HG03039 (cell line): ENCODE measurements around the gene NAA60.

Source experiments
- ATAC-seq: cut with Tn5 transposase; IDR thresholded peaks from one replicate; pipeline ENCODE4 v1.9.1; 2021; ENCODE audit warnings: mild to moderate bottlenecking, moderate library complexity; ENCODE audit not compliant: unreplicated experiment

NAA60 gene

GRCh38 chr16:3443108-3444031, at the start of gene NAA60, which contains the start of gene ZNF597:
Gene NAA60, plus strand, starts transcription at chr16:3443680. Its CDS starts 32,548 bp downstream, at chr16:3476228.
Gene ZNF597, minus strand, starts transcription at chr16:3443504. Its CDS starts 351 bp downstream, at chr16:3443153.
- ATAC-seq: peak; percentile 87

DNA sequence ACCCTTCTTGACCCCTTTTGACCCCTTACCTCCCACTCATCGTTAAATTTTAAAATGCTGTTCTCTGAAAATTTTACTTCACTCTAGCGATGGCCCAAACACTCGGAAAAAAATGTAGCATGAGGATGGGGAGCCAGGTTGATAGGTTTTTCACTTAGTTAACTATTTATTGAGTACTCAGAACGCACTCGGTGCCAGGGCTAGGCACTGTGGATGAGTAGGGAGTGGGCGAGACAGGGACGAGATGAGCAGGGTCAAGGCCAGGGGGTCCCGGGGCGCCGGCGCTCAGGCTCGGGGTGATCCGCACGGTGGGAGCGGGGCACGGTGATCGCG, 43.1 kb upstream of the NAA60 start:
- ATAC-seq: no peak

DNA sequence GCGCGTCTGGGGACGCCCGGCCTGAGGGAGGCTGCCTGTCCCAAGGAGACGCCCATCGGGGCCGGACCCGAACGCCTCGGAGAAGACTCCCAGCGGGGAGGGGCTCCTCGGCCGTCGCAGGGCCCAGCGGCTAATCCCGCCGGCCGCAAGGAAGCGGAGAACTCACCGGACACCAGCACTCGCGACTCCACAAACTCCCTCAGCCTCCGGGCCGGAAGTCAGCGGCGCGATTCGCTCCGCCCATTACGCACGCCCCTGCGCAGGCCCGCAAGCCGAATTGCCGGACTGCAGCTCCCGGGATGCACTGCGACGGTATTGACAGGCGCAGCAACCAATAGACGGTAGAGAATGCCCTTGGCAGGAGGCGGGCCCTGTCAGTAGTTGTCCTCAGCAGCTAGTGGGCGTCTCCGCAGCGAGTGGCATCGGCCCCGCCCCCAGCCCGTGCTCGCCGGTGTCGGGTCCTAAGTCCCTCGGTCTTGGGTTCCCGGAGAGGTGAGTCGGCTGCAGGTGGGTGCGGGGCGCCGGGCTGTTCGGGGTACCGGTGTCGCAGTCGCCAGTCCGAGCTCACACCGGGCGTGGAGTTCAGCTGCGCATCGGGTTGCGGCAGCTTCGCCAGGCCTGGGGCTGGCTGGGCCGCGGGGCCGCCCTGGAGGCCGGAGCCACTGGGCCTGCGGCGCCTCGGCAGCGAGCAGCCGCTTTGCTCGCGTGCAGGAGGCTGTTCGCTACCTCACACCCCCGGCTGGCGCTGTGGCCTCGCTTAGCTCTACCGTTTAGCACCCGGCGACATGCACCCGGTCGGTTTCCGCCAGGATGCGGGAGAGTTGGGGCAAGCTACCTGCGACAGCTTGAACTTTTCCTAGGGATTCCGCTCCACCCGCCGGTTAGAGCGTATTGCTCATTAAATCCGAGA, 42.4 kb upstream of the NAA60 start, which contains the start of the genes ZNF174 and ZSCAN32:
TSS of gene ZNF174 (plus strand) at position 437 of the 910 bp plus-strand sequence. CDS start 790 bp downstream, outside the sequence.
TSS of gene ZSCAN32 (minus strand) at position 226 of the 910 bp plus-strand sequence. CDS start 3,447 bp downstream, outside the sequence.
- peak; percentile 97 for ATAC-seq

DNA sequence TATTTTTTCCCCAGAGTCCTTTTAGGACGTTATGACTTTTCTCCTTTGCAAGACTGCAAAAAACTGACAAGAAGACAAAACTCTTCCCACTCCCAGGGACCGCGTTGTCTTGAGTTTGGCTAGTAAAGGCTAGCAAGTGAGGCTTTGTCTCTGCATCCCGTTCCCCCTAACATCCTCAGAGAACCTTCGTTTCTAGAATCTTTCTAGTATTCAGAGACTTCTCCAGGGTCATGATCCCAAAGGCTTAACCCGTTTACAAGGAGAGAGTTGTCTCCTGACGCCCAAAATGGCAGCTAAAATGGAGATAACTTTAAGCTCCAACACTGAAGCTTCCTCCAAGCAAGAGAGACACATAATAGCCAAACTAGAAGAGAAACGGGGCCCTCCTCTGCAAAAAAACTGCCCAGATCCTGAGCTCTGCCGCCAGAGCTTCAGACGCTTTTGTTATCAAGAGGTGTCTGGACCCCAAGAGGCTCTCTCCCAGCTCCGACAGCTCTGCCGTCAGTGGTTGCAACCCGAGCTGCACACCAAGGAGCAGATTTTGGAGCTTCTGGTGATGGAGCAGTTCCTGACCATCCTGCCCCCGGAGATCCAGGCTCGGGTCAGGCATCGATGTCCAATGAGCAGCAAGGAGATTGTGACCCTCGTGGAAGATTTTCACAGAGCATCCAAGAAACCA, 41.6 kb upstream of the NAA60 start:
- ATAC-seq: no peak

DNA sequence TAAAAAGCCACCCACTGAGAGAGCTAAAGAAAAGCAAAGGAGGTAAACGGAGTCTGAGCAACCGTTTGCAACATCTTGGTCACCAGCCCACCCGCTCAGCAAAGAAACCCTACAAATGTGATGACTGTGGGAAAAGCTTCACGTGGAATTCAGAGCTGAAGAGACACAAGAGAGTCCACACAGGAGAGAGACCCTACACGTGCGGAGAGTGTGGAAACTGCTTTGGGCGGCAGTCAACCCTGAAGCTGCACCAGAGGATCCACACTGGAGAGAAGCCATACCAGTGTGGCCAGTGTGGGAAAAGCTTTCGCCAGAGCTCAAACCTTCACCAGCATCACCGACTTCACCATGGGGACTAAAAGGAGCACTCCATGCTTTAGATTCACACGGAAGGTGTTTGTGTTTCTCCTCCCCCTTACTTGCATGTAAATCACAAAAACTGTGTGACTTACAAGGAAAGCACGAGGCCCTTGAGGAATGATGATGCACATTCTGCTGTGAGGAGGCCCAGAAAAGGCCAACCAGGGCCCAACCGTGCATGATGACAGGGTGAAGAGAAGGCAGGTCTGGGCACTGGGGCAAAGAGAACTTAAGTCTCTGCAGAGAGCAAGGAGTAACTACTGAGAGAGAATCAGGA, 34.8 kb upstream of the NAA60 start:
- ATAC-seq: no peak

- no peak for ATAC-seq
Observed at GRCh38 chr16:3413730-3414379, 29.6 kb upstream of the NAA60 start.

DNA sequence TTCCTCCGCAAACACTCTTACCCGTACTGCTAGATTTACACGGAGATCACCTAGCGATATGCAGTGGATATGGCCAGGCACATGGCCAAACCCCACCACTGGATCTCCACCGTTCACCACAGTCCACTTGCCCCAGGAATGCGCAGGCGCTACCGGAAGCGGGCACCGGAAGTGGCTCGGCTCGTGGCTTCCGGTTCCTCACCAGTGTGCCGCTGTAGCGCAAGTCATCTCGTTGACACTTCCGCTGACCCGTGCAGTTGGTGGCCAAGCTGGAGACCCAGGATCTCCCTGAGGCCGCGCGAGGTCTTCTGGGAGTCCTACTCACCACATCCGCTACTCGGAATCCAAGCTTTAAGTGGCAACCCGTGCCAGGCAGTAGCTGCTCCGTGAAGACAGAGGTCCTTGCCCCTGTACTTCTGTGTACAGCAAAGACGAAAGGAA, 11.7 kb upstream of the NAA60 start:
- ATAC-seq: no peak

DNA sequence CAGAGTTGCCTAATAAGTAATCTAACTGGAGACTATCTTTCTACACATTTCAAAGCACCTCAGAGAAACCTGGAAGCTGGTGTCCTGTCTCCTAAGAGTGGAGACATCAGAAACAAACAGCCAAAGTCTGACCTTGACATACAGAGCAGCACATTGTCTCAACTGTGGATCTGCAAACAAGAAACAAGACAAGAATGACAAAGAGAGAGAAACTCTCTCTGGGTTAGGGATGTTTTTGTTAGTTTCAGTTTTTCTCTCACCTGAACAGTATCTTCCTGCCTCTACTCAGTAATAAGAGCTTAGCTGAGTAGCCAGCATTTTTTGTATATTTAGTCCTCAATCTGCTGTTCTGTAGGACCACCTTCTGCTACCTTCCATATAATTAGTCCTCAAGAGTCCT, 9.1 kb upstream of the NAA60 start:
- no peak for ATAC-seq

DNA sequence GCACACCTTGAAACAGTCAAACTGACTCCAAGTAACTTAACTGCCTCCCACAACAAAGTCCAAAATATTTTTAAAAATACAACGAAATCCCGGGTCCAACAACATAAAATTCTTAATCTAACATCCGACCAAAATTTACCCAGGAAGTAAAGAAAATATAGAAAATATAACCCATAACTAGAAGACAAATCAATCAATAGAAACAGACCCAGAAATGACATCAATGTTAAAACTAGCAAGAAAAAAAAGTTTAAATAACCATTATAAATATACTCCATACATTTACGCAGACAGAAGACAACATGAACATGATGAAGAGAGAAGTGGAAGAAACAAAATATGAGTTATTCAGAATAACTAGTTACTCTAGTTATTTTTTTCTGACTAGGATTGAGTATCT, 3.8 kb upstream of the NAA60 start:
- ATAC-seq: no peak

- peak; percentile 18 for ATAC-seq
Observed at GRCh38 chr16:3444032-3444388, 530 bp downstream of the NAA60 start.

GRCh38 chr16:3454093-3454492, 10.6 kb downstream of the NAA60 start:
- ATAC-seq: no peak

DNA sequence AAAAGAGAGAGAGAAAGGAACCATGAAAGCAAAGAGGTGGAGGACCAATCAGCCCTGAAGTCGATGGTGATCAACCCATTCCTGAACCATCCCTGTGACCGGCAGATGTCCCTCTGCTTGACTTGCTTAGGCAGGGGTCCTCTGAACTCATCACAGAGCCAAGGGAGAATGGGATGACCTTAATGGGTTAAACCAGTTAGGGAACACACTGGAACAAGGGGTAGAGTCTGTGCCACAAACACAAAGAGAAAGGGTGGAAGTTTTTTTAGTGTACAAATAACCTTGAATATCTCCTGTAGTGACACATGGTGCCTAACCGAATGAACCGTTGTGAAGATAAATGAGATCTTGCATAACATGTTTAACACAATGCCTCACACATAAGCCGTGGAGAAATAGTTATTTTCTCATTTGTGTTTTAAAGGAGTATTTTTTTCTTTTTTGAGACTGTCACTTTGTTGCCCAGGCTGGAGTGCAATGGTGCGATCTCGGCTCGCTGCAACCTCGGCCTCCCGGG, 11.2 kb downstream of the NAA60 start:
- ATAC-seq: no peak

- peak; percentile 73 for ATAC-seq
Observed at GRCh38 chr16:3457434-3458252, 14.2 kb downstream of the NAA60 start.

- ATAC-seq: peak; percentile 23
Observed at GRCh38 chr16:3458278-3458851, 14.9 kb downstream of the NAA60 start.

DNA sequence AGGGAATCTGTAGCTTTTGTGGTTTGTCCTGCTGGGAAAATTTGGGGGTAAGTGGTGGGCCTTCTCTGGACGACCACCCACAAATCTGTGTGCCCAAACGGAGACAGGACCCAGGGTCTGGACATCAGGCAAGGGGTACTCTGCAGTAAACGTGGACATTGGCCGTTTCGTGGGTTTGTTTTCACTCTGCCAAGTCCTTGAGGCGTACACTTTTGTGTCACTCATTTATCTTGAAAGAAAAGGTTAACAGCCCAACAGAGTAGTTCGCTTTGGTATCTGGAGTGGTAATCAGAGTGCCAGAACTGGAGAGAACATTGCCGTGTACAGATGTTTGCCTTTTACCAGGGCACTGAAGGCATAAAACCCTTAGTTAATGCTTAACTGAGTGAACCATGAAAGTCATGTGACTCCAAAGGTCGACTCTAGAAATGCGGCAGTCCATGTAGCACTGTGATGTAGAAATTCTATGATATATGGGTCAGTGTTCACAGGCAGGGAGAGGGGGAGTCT, 15.4 kb downstream of the NAA60 start:
- no peak for ATAC-seq

DNA sequence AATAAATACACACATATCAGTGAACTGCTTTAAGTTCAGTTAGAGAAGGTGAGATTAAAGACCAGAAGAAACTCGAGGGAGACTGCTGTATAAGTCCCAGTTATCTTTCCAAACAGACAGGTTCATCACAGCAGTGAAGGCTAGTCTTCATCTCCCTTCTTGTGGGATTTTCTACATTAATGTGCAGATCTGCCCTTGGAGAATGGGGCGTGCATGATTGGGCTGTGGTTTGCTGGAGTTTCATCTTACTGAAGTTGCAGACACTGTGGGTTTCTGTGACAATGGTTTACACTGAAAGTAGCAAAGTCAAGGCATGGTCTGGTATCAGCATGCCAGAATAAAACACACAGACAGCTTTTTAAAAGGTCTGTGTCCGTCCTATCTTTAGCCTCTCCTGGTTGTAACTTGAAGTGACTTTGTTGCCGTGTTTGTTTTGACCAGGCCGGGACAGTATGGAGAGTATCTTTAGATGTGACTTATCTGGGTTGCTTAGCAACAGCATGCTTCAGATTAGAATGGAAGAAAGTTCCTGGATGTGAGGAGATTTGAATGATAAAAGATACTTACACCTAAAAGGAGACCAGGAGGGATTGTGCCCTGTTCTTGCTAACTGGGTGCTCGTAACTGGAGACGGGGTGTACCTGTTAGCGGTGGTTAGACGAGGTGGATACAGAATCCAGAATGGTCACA, 16.1 kb downstream of the NAA60 start:
- no peak for ATAC-seq

DNA sequence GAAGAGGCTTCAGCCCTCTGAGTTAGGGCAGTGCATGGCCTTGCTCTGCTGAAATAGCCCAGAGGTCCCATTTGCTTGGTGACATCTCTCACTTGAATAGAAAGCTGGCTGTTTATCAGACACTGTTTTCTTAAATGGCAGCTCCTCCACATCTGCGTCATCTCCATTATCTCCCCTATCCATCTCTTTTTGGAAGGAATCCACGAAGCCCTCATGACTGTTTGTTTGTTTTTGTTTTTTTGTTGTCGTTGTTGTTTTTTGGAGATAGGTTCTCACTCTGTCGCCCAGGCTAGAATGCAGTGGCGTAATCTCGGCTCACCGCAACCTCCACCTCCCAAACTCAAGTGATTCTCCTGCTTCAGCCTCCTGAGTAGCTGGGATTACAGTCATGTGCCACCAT, 16.6 kb downstream of the NAA60 start:
- no peak for ATAC-seq

DNA sequence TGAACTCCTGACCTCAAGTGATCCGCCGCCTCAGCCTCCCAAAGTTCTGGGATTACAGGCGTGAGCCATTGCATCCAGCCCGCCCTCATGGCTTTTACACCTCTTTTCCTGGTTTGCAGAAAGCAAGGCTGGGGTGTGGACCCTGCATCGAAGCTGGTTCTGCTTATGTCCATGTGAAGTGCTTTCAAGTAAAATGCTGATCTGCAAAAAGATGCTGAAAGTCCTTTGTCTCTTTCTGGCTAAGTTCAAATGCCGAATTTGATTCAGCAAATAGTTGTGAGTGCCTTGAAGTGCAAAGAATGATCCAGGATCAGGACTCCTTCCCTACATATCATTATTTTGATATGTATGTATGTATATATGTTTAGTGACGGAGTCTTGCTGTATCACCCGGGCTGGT, 17.1 kb downstream of the NAA60 start:
- no peak for ATAC-seq
